Activated CD8-positive, alpha-beta memory T cell treated with anti-CD3 and anti-CD28 coated beads, Interleukin-2, amount 50 U/mL, for 24 hours (primary cell): ENCODE data around the gene PXDN.

ENCODE experiments used
- DNase-seq: peaks from one replicate; pipeline ENCODE4 v3.0.0-alpha.2; 2020; ENCODE audit errors: extremely low read depth

PXDN gene

GRCh38 chr2:1599301-1600085 is 144.8 kb downstream of the PXDN start:
- no peak for DNase-seq

- no peak for DNase-seq
Observed at GRCh38 chr2:1598800-1599199, 145.5 kb downstream of the PXDN start.

DNA sequence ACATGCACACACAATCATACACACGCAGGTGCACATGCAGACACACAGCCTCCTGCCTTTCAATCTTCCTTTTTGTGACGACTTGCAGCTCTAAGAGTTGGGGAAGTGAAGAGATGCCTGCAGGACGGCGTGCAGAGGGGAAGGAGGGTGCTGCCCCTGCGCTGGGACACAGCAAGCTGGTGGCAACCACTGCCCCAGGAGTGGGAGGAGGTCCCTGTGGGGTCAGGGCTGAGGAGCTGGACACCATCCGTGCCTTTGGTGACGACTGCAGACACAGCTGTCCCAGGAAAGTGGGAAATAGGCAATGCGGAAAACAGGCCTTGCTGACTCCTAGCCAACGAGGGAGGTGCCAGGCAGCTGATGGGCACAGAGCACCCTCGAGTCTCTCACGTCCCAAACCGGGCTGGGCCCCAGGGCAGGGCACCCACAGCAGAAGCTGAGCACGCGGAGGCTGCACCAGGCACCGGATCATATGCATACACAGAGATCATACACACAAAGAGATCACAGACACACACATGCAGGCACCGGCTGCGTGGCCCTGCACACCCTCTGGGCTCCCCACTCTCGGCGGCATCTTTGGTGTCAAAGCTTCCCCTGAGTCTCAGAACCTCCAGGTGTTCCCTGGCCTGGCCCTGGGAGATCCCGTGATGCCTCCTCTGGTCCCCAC is 146.1 kb downstream of the PXDN start:
- DNase-seq, result no peak

- no peak for DNase-seq
Observed at GRCh38 chr2:1595274-1595673, 149.0 kb downstream of the PXDN start.

- no peak for DNase-seq
Observed at GRCh38 chr2:1594373-1595171, 149.7 kb downstream of the PXDN start.

DNA sequence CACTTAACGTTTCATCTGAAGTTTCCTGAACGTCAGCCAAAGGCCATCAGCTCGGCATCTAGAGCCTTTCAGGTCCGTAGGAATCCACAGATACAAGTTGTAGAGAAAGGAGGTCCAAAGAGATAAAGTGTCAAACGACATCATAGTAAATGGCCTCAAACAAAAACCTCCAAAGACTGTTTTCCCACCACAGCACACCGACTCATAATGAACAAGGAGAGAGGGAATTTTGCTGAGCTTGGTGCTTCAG is 150.3 kb downstream of the PXDN start:
- no peak for DNase-seq

- DNase-seq, result no peak
Observed at GRCh38 chr2:1593371-1594122, 150.8 kb downstream of the PXDN start.

DNA sequence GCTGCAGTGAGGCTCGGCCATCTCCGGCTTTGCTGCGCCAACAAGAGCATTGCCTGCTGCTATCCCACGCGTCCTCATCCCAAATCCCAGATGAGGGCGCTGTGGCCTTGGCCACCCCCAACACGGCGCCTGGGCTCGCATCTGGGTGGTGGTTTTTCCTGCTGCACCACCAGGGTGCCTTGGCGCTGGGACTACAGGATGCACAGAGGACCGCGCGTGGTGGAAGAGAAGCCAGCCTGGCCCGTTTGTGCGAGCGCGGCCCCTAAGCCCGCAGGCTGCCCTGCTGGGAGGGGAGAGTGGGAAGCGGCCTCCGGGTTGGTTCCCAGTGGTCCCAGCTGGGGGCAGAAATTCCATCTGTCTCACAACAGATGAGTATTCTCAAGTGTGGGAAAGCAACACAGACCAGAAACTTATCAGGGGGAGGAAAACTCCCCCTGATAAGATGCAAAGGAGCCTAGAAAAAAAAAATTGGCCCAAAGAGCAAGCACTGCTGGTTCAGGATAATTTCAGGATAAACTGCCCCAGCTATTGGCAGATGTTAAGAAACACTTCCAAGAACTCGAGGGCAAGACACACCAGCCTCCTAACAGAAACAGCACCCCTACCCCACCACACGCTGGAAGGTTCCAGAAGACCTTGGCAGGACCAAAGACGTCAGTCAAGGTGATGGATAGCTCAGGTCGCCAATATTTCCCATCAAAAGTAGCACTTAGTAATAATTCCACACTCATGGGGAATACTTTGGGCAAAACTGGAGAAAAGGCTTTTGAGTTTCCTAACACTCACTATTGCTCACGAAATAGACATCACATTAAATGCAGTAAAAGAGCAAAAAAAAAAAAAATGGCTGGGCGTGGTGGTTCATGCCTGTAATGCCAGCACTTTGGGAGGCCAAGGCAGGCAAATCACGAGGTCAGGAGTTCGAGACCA is 152.1 kb downstream of the PXDN start:
- no peak for DNase-seq

DNA sequence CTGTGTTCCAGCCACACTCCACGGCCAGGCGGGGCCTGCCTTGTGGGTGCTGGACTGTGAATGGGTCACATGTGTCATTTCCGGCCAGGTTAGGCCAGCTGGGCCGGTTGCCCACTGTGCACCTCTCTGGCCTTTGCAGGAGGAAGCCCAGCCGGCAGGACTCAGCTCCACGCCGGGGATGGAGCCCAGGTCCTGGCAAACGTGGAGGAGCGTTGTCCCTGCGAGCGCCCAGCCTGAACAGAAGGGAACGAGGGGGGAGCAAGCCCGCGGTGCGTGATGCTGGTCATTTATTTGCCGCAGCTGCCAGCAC is 152.9 kb downstream of the PXDN start:
- DNase-seq, result no peak

- no peak for DNase-seq
Observed at GRCh38 chr2:1590596-1591460, 153.5 kb downstream of the PXDN start.

DNA sequence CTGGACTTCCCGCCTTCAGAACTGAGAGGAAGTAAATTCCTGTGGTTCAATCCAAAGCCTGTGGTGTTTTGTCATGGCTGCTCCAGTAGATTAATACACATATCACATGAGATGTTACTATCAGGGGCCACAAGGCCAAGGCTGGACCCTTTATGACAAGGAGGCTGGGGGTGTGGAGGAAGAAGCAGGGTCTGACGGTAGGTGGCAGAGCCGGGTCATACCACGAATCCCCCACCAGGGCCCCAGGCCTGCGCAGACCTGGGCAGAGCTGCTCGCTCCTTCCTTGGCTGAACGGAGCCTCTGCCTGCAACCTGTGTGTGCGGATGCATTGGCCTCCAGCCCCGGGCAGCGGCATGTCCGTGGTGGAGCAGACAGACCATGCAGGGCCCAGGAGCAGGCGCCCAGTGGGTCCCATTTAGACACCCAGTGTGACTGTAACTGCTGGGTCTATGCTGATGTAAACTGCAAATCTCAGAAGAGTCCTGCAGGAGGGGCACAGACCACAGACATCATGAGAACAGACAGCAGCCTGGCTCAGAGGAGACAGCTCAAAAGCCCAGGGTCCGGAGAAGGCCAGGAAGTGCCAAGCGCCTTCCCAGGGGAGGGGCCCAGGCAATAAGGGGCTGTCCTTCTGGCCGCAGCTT is 155.2 kb downstream of the PXDN start:
- no peak for DNase-seq

DNA sequence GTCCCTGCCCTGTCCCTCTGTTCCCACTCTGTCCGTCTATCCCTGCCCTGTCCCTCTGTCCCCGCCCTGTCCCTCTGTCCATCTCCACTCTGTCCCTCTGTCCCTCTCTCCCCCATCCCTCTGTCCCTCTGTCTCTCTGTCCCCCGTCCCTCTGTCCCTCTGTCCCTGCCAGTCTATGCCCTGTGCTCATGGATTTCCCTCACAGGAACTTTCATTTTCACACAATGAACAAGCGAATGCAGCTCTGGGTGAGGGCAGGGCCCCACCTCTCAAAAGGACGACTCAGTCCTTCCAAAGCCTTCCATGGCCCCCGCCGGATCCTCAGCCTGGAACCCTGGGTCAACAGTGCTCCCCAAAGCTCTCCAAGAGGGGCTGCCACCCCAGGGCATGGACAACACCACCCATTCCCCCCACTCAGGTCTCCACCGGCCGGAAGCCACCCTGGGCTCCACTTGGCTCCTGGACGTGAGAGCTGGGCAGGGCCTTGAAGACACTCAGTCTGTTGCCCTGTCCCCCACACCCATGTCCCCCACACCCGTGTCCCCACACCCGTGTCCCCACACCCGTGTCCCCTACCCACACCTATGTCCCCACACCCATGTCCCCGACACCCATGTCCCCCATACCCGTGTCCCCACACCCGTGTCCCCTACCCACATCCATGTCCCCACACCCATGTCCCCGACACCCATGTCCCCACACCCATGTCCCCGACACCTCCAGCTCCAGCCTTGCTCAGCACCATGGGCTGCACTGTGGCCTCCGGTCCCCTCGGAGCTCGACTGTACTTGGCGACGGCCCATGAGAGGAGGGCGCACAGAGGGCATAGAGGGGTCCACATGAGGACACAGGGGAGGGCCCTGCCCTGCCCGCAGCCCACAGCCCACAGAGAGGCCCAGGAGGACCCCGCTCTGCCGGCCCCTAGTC is 156.0 kb downstream of the PXDN start:
- DNase-seq, result no peak

- no peak for DNase-seq
Observed at GRCh38 chr2:1586923-1587840, 157.1 kb downstream of the PXDN start.

GRCh38 chr2:1586251-1586922 is 157.9 kb downstream of the PXDN start:
- no peak for DNase-seq

DNA sequence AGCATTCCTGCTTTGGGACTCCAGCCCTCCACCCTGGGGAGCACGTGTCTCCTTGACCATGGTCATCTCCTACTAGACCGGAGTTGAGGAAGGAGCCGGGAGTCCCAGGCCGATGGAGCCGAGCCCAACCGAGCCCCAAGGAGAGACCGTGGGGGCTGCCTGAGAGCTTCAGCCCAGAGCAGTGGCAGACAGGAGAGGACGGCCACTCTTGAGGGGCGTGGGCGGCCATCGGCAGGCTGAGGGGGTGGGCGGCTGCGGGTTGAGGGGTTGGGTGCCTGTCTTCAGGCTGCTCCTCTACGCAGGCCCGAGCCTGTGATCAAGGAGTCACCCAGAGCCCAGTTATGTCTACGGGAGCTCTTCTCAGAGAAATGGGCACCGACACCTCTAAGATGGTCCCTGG is 158.7 kb downstream of the PXDN start:
- no peak for DNase-seq

DNA sequence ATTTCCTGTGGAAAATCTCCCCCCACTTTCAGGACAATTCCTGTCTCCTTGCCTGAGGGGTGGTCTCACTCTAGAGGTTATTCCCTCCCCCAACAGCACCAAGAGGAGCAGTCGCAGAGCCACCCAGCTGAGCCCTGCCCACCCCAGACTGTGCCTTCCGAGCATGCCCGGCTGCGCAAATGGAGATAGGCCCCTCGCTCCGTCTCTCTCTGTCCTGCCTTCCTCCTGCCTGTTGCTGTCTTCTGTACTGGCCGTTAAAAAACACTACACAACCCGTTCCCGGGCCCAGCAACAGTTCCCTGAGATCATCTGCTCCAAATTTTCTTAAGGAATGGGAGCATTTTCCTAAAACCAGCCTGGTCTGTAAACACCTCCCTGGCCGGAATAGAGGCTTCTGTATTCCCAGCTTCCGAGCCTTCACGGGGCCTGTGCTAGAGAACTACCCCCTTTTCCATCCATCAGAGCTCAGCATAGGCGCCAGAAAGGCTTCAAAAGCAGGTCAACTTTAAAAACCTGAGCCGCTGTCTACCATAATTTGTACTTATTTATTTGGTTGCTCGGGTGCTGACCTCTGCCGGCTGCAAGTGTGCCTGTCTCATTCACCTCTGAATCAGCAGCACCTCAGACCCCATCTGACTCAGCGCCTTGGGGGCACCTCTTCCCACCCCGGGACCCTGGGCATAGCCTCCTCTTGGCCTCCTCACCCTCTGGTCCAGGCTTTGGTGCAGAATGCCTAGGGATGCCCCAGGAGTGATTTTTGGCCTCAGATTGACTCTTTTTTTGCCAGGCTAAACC is 159.4 kb downstream of the PXDN start:
- no peak for DNase-seq
